Upper lobe of left lung (tissue), 4 donors: Measurements from ENCODE around the gene RASSF5.

Experiments used
- CTCF ChIP-seq, 6 experiments: fragments of 450-650 bp in 4 of 6; fragments of 200-600 bp in 2 of 6; sonication (generic) in 2 of 6; IDR thresholded peaks; one replicate each; pipeline ENCODE4 v1.5.1; 2016 to 2019; ENCODE audit warnings: antibody characterized with exemption in 6 of 6
- EP300 ChIP-seq, 4 donors: sonication (generic); formaldehyde crosslinking; IDR thresholded peaks; one replicate each; pipeline ENCODE4 v1.5.1; 2017; ENCODE audit warnings: antibody characterized with exemption in 4 of 4, control low read depth in 2 of 4
- POLR2A ChIP-seq, 4 donors: fragments of 450-650 bp; IDR thresholded peaks; one replicate each; pipeline ENCODE4 v1.5.1; 2016 to 2017; ENCODE audit warnings: antibody characterized with exemption in 4 of 4, mild to moderate bottlenecking in 2 of 4
- POLR2AphosphoS5 ChIP-seq, 2 donors: sonication (generic); formaldehyde crosslinking; IDR thresholded peaks; one replicate each; pipeline ENCODE4 v1.5.1; 2017; ENCODE audit warnings: antibody characterized with exemption in 2 of 2

- TF ChIP-seq CTCF (IDR thresholded peaks at IDR 0.05) (peak in 1 of 6 experiments; percentile 7), POLR2A (IDR thresholded peaks at IDR 0.05) (peak in 1 of 4 donors; percentile 23), POLR2AphosphoS5 (IDR thresholded peaks at IDR 0.05) (peak in 1 of 2 donors; percentile 51), EP300 (IDR thresholded peaks at IDR 0.05) (peak in 1 of 4 donors; percentile 23)
Measured at GRCh38 chr1:206575165-206575893, 68.0 kb downstream of the RASSF5 start.
